Tibial artery (tissue), 4 donors: ENCODE results near the gene LBP.

Experiments
- DNase-seq, 2 donors: peaks; one replicate each; pipeline ENCODE4 v3.0.0-alpha.2; 2019
- H3K27ac ChIP-seq, 2 donors: fragments of 200-600 bp; sonication (generic) in 1 of 2; 1 replicate in 1 of 2; 2 replicates in 1 of 2; pipeline ENCODE4 v1.5.1; 2018 to 2019; ENCODE audit warnings: mild to moderate bottlenecking in 1 of 2
- H3K27me3 ChIP-seq, 2 donors: fragments of 200-600 bp; sonication (generic) in 1 of 2; one replicate each; pipeline versions ENCODE4 v1.5.1 to v1.6.0; 2016 to 2019
- H3K36me3 ChIP-seq, 3 donors: fragments of 200-600 bp; sonication (generic) in 2 of 3; one replicate each; pipeline ENCODE4 v1.5.1; 2016 to 2019; ENCODE audit warnings: mild to moderate bottlenecking in 2 of 3
- H3K4me1 ChIP-seq, 4 donors: fragments of 200-600 bp; sonication (generic) in 2 of 4; 1 replicate in 3 of 4; 2 replicates in 1 of 4; pipeline ENCODE4 v1.5.1; 2016 to 2019
- H3K4me3 ChIP-seq, 2 donors: fragments of 200-600 bp; sonication (generic) in 1 of 2; 1 replicate in 1 of 2; 2 replicates in 1 of 2; pipeline ENCODE4 v1.5.1; 2018 to 2019; ENCODE audit warnings: mild to moderate bottlenecking in 2 of 2
- H3K9me3 ChIP-seq, 3 donors: fragments of 200-600 bp; sonication (generic) in 1 of 3; one replicate each; pipeline ENCODE4 v1.5.1; 2016 to 2019
- intact Hi-C: fragments of 100-400 bp; cut with DNase I; formaldehyde crosslinking; loops from one replicate; pipeline ENCODE4 v1.15.0; 2023; ENCODE audit warnings: low total_unique reads
- TF ChIP-seq, protein P1 (sequence below), 2 experiments: fragments of 200-600 bp in 1 of 2; fragments of 450-650 bp in 1 of 2; IDR thresholded peaks; one replicate each; pipeline ENCODE4 v1.5.1; 2017 to 2019; ENCODE audit warnings: antibody characterized with exemption in 2 of 2, mild to moderate bottlenecking in 1 of 2, moderate library complexity in 1 of 2

LBP gene

DNA sequence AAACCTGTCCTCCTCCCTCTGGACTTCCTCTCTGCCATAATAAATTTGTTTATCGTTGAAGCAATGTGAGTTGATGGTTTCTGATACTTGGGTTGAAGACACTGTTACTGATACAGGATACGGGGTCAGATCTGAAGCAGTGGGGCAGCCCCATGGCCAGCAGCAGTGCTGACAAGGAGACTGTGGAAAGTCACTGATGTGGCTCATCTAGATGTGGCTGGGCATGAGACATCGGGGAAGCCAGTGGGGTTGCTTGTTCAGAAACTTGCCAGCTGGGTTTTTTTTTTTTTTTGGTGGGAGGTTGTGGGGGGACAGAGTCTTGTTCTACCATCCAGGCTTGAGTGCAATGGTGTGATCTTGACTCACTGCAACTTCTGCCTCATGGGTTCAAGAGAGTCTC is 45.0 kb upstream of the LBP start:
- no peaks in the 10 kb centered on the region for H3K36me3 ChIP-seq
- TF ChIP-seq, protein P1, sequence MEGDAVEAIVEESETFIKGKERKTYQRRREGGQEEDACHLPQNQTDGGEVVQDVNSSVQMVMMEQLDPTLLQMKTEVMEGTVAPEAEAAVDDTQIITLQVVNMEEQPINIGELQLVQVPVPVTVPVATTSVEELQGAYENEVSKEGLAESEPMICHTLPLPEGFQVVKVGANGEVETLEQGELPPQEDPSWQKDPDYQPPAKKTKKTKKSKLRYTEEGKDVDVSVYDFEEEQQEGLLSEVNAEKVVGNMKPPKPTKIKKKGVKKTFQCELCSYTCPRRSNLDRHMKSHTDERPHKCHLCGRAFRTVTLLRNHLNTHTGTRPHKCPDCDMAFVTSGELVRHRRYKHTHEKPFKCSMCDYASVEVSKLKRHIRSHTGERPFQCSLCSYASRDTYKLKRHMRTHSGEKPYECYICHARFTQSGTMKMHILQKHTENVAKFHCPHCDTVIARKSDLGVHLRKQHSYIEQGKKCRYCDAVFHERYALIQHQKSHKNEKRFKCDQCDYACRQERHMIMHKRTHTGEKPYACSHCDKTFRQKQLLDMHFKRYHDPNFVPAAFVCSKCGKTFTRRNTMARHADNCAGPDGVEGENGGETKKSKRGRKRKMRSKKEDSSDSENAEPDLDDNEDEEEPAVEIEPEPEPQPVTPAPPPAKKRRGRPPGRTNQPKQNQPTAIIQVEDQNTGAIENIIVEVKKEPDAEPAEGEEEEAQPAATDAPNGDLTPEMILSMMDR (IDR thresholded peaks at IDR 0.05): no peak
- H3K4me1 ChIP-seq: peaks cover 0 to 17% (median 13%) of the 10 kb centered on the region in 4 donors
- intact Hi-C loops: no loop called here
- H3K27me3 ChIP-seq: peaks cover 0 to 26% of the 10 kb centered on the region in 2 donors
- H3K9me3 ChIP-seq: no peaks in the 10 kb centered on the region
- no peak overlapping the region for H3K4me3 ChIP-seq
- no peak overlapping the region for H3K27ac ChIP-seq
- DNase-seq: no peak

DNA sequence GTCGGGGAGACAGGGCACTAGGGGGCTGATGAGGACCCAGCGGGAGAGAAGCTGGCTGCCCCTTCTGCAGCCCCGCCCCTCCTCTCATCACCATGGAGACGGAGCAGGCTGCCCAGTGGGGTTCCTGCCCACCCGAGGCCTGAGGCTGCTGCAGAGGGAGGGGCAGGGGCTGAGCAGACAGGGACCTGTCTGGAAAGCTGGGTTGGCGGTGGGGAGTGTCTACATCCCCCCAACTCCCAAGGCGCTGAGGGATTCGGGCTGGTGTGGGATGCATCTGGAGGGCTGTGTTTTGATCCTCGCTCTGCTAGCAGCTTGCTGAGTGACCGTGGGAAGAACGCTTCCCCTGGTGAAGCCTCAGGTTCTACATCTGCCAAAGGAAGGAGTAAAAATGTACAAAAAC is 43.5 kb upstream of the LBP start:
- no peak for DNase-seq
- Histone ChIP-seq H3K4me1 (peaks cover 0 to 17% (median 13%) of the 10 kb centered on the region in 4 donors), H3K27me3 (peaks cover 0 to 27% of the 10 kb centered on the region in 2 donors), H3K4me3 (no peak overlapping the region), H3K9me3 (no peaks in the 10 kb centered on the region), H3K36me3 (no peaks in the 10 kb centered on the region), H3K27ac (no peak overlapping the region)
- intact Hi-C loops: no loop called here
- TF ChIP-seq, protein P1 (IDR thresholded peaks at IDR 0.05): no peak

- Histone ChIP-seq H3K27ac (no peak within 1 kb of the TSS), H3K36me3 (no peaks in the 10 kb centered on the region), H3K27me3 (peaks cover 0 to 27% of the 10 kb centered on the region in 2 donors), H3K4me3 (no peak within 1 kb of the TSS), H3K4me1 (peaks cover 0 to 10% (median 8%) of the 10 kb centered on the region in 4 donors), H3K9me3 (no peaks in the 10 kb centered on the region)
- TF ChIP-seq, protein P1 (IDR thresholded peaks at IDR 0.05): no peak
- intact Hi-C loops: no loop called here
- peak in 1 of 2 donors; percentile 38 for DNase-seq
Measured at GRCh38 chr20:38303908-38304379, 42.3 kb upstream of the LBP start, which contains the start of gene BPI. Gene BPI (plus strand): TSS chr20:38304156. CDS start chr20:38304224, 68 bp downstream.

GRCh38 chr20:38304845-38305447 is 41.3 kb upstream of the LBP start:
- Histone ChIP-seq H3K4me3 (no peak overlapping the region), H3K4me1 (no peaks in the 10 kb centered on the region), H3K27ac (no peak overlapping the region), H3K9me3 (no peaks in the 10 kb centered on the region), H3K36me3 (no peaks in the 10 kb centered on the region), H3K27me3 (peaks cover 0 to 27% of the 10 kb centered on the region in 2 donors)
- intact Hi-C loops: no loop called here
- no peak for DNase-seq
- TF ChIP-seq, protein P1 (IDR thresholded peaks at IDR 0.05): peak; percentile 31 to 33

- DNase-seq: no peak
- H3K4me1 ChIP-seq: no peaks in the 10 kb centered on the region
- H3K27me3 ChIP-seq: peaks cover 0 to 29% of the 10 kb centered on the region in 2 donors
- H3K9me3 ChIP-seq: no peaks in the 10 kb centered on the region
- TF ChIP-seq, protein P1 (IDR thresholded peaks at IDR 0.05): no peak
- no peak overlapping the region for H3K27ac ChIP-seq
- no peaks in the 10 kb centered on the region for H3K36me3 ChIP-seq
- intact Hi-C loops: no loop called here
- H3K4me3 ChIP-seq: no peak overlapping the region
Measured at GRCh38 chr20:38305541-38305940, 40.7 kb upstream of the LBP start.
